Measurements from ENCODE around the gene PSMA4. TPM values are rescaled to one million over a fixed set of nuclear protein-coding genes. Genes with fewer than 3 reads are reported as not detected.

Gene PSMA4
- total and polyA plus RNA-seq, 2 of the 8 experiments (the other 6 are each of a cell fraction or from before 2014, with no cell fraction given) = 348 to 445 TPM

DNA sequence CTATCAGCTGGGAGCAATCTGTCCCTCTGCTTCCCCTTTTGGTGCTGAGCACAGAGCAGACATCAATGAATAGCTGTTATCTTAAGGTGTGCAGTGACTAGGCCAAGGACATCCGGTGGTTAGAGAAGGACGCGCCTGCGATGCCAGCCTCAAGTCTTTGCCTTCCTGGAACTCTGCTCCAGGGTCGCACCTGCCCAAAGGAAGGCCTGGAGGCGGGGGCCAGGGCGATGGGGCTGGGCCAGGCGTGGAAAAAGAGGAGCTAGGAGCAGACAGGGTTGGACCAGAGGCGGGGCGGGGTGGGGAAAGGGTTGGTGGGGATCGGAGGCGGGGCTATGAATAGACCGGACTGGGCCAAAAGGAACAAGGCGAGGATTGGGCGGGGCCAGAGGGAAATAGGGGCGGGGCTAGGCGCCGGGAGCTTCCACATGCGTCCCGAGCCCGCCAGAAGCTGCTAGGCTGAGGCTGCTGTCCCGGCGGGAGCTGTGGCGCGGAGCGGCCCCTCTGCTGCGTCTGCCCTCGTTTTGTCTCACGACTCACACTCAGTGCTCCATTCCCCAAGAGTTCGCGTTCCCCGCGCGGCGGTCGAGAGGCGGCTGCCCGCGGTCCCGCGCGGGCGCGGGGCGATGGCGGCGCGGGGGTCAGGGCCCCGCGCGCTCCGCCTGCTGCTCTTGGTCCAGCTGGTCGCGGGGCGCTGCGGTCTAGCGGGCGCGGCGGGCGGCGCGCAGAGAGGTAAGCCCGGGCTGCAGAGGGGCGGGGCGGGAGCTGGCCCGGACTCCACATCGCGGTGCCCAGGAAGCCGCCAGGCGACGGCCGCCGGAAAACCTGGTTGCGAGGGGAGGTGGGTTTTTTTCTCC, 25.1 kb downstream of the PSMA4 start, which contains the start of gene CHRNA5 (continued):
- peak in 1 of 2 experiments; percentile 54; a peak in 1 of 4 replicates for TF ChIP-seq SIN3A (conservative IDR thresholded peaks at IDR 0.05 in 1 of 2, IDR thresholded peaks at IDR 0.05 in 1 of 2; ENCODE audit: low read depth in 1 of 2, low read length in 2 of 2)
- 0 out of 4 replicates have a peak, but pooled peaks of 1 of the 3 experiments have one; percentile 3 for TF ChIP-seq CTCF (IDR thresholded peaks at IDR 0.05; ENCODE audit: control extremely low read depth in 1 of 3, insufficient read depth in 1 of 3, low read depth in 1 of 3, low read length in 3 of 3)
- TF ChIP-seq, protein P1, sequence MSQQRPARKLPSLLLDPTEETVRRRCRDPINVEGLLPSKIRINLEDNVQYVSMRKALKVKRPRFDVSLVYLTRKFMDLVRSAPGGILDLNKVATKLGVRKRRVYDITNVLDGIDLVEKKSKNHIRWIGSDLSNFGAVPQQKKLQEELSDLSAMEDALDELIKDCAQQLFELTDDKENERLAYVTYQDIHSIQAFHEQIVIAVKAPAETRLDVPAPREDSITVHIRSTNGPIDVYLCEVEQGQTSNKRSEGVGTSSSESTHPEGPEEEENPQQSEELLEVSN (IDR thresholded peaks at IDR 0.05) = peak; percentile 80
- TF ChIP-seq TCF12 (IDR thresholded peaks at IDR 0.05; ENCODE audit: low read depth, low read length) = no peak
- TF ChIP-seq SP4 (IDR thresholded peaks at IDR 0.05; ENCODE audit: low read length) = no peak
- no peak for TF ChIP-seq SAP30 (IDR thresholded peaks at IDR 0.05; ENCODE audit: insufficient read depth, insufficient replicate concordance, low read length)
- no peak for TF ChIP-seq SRF (IDR thresholded peaks at IDR 0.05; ENCODE audit: low read depth, low read length)
- no peak for TF ChIP-seq EP300 (IDR thresholded peaks at IDR 0.05; ENCODE audit: borderline replicate concordance in 1 of 2, low read depth in 2 of 2, low read length in 2 of 2)
- no peak for TF ChIP-seq GABPA (IDR thresholded peaks at IDR 0.05; ENCODE audit: borderline replicate concordance, insufficient read depth, low read length)
- peak; percentile 12 to 56; a peak in 2 of 4 replicates for TF ChIP-seq HDAC2 (IDR thresholded peaks at IDR 0.05; ENCODE audit: borderline replicate concordance in 1 of 2, low read depth in 2 of 2, low read length in 2 of 2)
- peak; percentile 97 for TF ChIP-seq POLR2AphosphoS5 (IDR thresholded peaks at IDR 0.05; ENCODE audit: low read depth, low read length)
- TF ChIP-seq, protein P2, sequence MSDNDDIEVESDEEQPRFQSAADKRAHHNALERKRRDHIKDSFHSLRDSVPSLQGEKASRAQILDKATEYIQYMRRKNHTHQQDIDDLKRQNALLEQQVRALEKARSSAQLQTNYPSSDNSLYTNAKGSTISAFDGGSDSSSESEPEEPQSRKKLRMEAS (IDR thresholded peaks at IDR 0.05) = peak; percentile 81
- no peak for TF ChIP-seq CREB1 (IDR thresholded peaks at IDR 0.05)
- TF ChIP-seq TAF1 (IDR thresholded peaks at IDR 0.05; ENCODE audit: low read depth, low read length) = peak; percentile 96
- peak; percentile 61 for TF ChIP-seq BACH1 (IDR thresholded peaks at IDR 0.05; ENCODE audit: low read length)
- peak; percentile 20 for TF ChIP-seq KDM4A (IDR thresholded peaks at IDR 0.05; ENCODE audit: low read depth, low read length, severe bottlenecking)
- TF ChIP-seq TEAD4 (IDR thresholded peaks at IDR 0.05; ENCODE audit: low read depth, low read length) = no peak
- no peak for TF ChIP-seq SIRT6 (IDR thresholded peaks at IDR 0.05; ENCODE audit: low read length)
- TF ChIP-seq HDAC6 (IDR thresholded peaks at IDR 0.05; ENCODE audit: low read depth, low read length) = no peak
- no peak for TF ChIP-seq JUN (IDR thresholded peaks at IDR 0.05; ENCODE audit: low read depth, low read length)

All from H1 (cell line).